Measurements from ENCODE around the gene ZDHHC12. TPM values are rescaled to one million over a fixed set of nuclear protein-coding genes. Genes with fewer than 3 reads are reported as not detected.

Gene ZDHHC12
- total RNA-seq, 1 experiment from 2014 or later: 39.7 TPM

DNA sequence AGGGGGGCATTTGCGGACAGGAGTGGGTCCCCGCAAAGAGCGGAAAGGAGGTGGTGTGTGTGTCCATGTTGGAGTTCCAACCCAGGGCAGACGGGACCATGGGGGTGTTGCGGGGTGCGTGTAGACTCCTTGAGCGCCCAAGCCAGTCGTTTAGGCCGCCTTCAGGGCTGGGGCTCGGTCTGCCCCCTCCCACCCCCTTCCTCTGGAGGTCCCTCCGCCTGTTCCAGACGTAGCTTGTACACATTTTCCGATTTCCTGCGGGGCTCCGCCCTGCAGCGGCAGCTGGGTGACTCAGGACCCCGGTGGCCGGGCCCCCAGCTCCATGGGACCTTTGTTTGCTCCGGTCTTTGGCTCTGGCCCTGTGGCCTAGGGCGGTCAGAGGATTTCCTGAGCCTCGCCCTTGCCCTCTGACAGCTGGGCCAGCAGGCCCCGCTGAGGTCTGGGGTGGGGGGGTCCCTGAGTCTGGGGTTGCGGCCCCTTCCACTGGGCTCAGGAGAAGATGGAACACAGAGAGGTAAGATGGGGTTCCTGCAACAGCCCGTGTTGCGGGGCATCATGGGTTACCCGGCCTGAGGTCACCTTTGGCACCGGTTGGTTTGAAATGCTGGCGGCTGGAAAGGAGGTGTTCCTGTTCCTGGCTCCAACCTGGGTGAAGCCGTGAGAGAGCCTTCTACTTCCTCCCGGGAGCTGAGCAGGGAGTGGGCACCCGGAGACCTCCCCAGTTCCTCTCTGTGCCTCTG is 20.1 kb downstream of the ZDHHC12 start (continued):
- TF ChIP-seq, protein P1, sequence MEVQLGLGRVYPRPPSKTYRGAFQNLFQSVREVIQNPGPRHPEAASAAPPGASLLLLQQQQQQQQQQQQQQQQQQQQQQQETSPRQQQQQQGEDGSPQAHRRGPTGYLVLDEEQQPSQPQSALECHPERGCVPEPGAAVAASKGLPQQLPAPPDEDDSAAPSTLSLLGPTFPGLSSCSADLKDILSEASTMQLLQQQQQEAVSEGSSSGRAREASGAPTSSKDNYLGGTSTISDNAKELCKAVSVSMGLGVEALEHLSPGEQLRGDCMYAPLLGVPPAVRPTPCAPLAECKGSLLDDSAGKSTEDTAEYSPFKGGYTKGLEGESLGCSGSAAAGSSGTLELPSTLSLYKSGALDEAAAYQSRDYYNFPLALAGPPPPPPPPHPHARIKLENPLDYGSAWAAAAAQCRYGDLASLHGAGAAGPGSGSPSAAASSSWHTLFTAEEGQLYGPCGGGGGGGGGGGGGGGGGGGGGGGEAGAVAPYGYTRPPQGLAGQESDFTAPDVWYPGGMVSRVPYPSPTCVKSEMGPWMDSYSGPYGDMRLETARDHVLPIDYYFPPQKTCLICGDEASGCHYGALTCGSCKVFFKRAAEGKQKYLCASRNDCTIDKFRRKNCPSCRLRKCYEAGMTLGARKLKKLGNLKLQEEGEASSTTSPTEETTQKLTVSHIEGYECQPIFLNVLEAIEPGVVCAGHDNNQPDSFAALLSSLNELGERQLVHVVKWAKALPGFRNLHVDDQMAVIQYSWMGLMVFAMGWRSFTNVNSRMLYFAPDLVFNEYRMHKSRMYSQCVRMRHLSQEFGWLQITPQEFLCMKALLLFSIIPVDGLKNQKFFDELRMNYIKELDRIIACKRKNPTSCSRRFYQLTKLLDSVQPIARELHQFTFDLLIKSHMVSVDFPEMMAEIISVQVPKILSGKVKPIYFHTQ (CRISPR knock-in tag; IDR thresholded peaks at IDR 0.05): no peak
- TF ChIP-seq MYBL2 (CRISPR knock-in tag; IDR thresholded peaks at IDR 0.05): no peak

DNA sequence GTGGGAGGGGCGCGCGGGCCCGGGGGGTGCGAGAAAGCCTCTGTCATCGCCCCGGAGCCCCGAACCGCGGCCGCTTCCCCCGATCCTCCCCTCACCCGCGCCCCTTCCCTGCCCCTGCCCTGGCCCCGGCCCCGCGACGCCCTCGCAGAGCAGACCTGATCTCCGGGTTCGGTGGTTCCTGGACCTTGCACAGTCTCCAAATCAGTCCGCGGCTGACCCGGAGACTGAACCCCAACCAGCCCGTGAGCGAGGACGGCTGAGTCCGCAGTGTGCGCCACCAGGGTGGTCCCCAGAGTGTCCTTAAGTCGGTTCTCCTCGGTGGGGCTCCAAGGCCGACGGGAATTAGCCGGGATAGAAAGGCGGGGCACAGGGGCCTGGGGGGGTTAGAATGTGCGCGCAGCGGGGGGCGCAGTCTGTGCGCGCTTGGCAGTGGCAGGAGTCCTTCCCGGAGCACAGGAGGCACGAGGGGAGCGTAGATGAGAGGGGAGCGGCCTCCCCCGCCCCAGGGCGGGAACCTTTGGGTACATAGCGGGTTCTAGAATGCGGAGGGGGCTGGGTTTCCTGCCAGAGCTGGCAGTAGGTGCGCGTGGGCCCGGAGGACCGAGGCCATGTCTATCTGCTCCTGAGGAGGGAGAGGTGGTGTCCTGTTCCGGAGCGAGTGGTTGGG is 20.8 kb downstream of the ZDHHC12 start:
- POLR2A ChIA-PET: no interaction called here
- H3K4me1 Mint-ChIP-seq: peaks cover 4% of the 10 kb centered on the region; the same call in 1 of the 2 replicates
- H3K27me3 Mint-ChIP-seq (ENCODE audit: low read depth): no peaks in the 10 kb centered on the region
- TF ChIP-seq FOXP1 (CRISPR knock-in tag; IDR thresholded peaks at IDR 0.05; ENCODE audit: borderline replicate concordance): no peak
- no peak for TF ChIP-seq ATF3 (CRISPR knock-in tag; conservative IDR thresholded peaks at IDR 0.05)
- peak; percentile 22; the same call in 1 of the 2 replicates for TF ChIP-seq MYBL2 (CRISPR knock-in tag; IDR thresholded peaks at IDR 0.05)
- no peak for TF ChIP-seq ZNF671 (CRISPR knock-in tag; IDR thresholded peaks at IDR 0.05)
- no peak for TF ChIP-seq NFATC4 (CRISPR knock-in tag; IDR thresholded peaks at IDR 0.05)
- TF ChIP-seq SP1 (CRISPR knock-in tag; conservative IDR thresholded peaks at IDR 0.05): 0 out of 2 replicates have a peak, but pooled peaks have one; percentile 25
- TF ChIP-seq KAT7 (CRISPR knock-in tag; IDR thresholded peaks at IDR 0.05; ENCODE audit: borderline replicate concordance): peak; percentile 37; the same call in 1 of the 2 replicates
- TF ChIP-seq ZBTB43 (CRISPR knock-in tag; IDR thresholded peaks at IDR 0.05): peak; percentile 56; the same call in 1 of the 2 replicates
- H3K4me3 Mint-ChIP-seq: peak overlapping the region; percentile 83
- CTCF ChIA-PET: interaction anchor here (0.6 to 2.1 kb wide), 4 partner anchors 30 to 325 kb away, joined by 3 to 7 read pairs (median 4); partner anchors contain the start of gene SH3GLB2
- H3K27ac Mint-ChIP-seq: no peak overlapping the region
- DNase-seq (ENCODE audit: low spot score) (peak; percentile 66), ATAC-seq (peak; percentile 10)
- H3K9me3 Mint-ChIP-seq: no peaks in the 10 kb centered on the region
- no peaks in the 10 kb centered on the region for H3K36me3 Mint-ChIP-seq

DNA sequence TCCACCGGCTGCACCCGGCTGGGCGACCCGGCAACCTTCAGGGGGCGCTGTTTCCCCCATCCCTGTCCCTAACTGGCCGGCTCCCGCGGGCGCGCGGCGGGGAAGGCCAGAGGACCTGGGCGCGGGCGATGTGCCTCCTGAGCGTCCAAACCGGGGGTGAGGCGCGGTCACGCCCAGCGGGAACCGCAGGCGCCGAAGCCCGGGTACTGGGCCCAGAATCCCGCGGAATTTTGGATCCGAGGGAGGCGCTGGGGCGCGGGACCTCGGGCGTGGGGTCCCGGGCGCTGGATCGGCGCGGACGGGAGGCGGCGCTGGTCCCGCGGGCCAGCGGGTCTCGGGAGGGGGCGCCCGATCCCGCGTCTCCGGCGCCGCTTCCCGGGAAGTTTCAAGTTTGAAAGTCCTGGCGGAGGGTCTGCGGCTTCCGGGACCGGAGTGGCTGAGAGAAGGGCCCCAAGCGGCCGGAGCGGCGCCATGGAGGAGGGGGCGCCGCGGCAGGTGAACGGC is 21.4 kb downstream of the ZDHHC12 start, which contains the start of gene PKN3:
Gene PKN3, plus strand, starts transcription at position 59 of the 504 bp plus-strand sequence. Its CDS starts 413 bp downstream, at position 472.
- Mint-ChIP-seq H3K9me3 (no peaks in the 10 kb centered on the region), H3K4me1 (peaks cover 4% of the 10 kb centered on the region; the same call in 1 of the 2 replicates), H3K4me3 (peak within 1 kb of the TSS; percentile 83), H3K27me3 (ENCODE audit: low read depth) (no peaks in the 10 kb centered on the region), H3K27ac (peak within 1 kb of the TSS; percentile 89), H3K36me3 (no peaks in the 10 kb centered on the region)
- ChIA-PET POLR2A (interaction anchor here (0.6 to 1.6 kb wide), 5 partner anchors 15 to 116 kb away, joined by 3 to 7 read pairs (median 4); partner anchors contain the start of genes ENDOG and ZDHHC12), CTCF (interaction anchor here (0.5 to 1.6 kb wide), 36 partner anchors 8 to 331 kb away, joined by 3 to 23 read pairs (median 4); partner anchors contain the start of genes CERCAM, ENDOG, SET and SPOUT1)
- peak; percentile 97 for DNase-seq (ENCODE audit: low spot score)
- ATAC-seq: peak; percentile 81
- TF ChIP-seq TEAD4 (CRISPR knock-in tag; IDR thresholded peaks at IDR 0.05) (no peak), ETV6 (CRISPR knock-in tag; IDR thresholded peaks at IDR 0.05) (peak; percentile 73; the same call in 1 of the 2 replicates), SMAD4 (CRISPR knock-in tag; IDR thresholded peaks at IDR 0.05) (no peak), JUN (CRISPR knock-in tag; IDR thresholded peaks at IDR 0.05) (0 out of 2 replicates have a peak, but pooled peaks have one; percentile 27), SP1 (CRISPR knock-in tag; conservative IDR thresholded peaks at IDR 0.05) (0 out of 2 replicates have a peak, but pooled peaks have one; percentile 46), ZNF416 (CRISPR knock-in tag; IDR thresholded peaks at IDR 0.05) (0 out of 2 replicates have a peak, but pooled peaks have one; percentile 45), MAX (CRISPR knock-in tag; IDR thresholded peaks at IDR 0.05) (peak; percentile 38; the same call in 1 of the 2 replicates), FOXP1 (CRISPR knock-in tag; IDR thresholded peaks at IDR 0.05; ENCODE audit: borderline replicate concordance) (0 out of 2 replicates have a peak, but pooled peaks have one; percentile 11), USF2 (CRISPR knock-in tag; IDR thresholded peaks at IDR 0.05) (no peak), E2F1 (CRISPR knock-in tag; IDR thresholded peaks at IDR 0.05) (no peak), ZNF121 (CRISPR knock-in tag; IDR thresholded peaks at IDR 0.05) (0 out of 2 replicates have a peak, but pooled peaks have one; percentile 18), ZNF219 (CRISPR knock-in tag; IDR thresholded peaks at IDR 0.05; ENCODE audit: borderline replicate concordance) (no peak)
- TF ChIP-seq, protein P2, sequence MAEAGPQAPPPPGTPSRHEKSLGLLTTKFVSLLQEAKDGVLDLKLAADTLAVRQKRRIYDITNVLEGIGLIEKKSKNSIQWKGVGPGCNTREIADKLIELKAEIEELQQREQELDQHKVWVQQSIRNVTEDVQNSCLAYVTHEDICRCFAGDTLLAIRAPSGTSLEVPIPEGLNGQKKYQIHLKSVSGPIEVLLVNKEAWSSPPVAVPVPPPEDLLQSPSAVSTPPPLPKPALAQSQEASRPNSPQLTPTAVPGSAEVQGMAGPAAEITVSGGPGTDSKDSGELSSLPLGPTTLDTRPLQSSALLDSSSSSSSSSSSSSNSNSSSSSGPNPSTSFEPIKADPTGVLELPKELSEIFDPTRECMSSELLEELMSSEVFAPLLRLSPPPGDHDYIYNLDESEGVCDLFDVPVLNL (CRISPR knock-in tag; IDR thresholded peaks at IDR 0.05; ENCODE audit: borderline replicate concordance, low read depth): no peak
